Right lung (tissue), 5 donors: ENCODE results near the gene FAR2. TPM values are rescaled to one million over a fixed set of nuclear protein-coding genes. Genes with fewer than 3 reads are reported as not detected.
"Not testable (repeated sequence)": the region's sequence is repeated elsewhere in the genome, so short reads cannot be mapped to it uniquely, and the experiment has no call there.

Experiments
- DNase-seq, 2 donors: peaks; one replicate each; pipeline ENCODE4 v3.0.0-alpha.2; 2013
- polyA plus RNA-seq, 5 donors: library from polyadenylated mRNA; unstranded; fragments of 120-200 nt; gene quantifications; one replicate each; pipeline versions ENCODE4 v1.2.1 to v1.2.3, GENCODE V29; 2013; ENCODE audit warnings: inconsistent platforms in 1 of 5, low replicate concordance in 1 of 5; ENCODE audit not compliant: insufficient read length in 5 of 5, insufficient read depth in 1 of 5

The FAR2 gene
- polyA plus RNA-seq, 5 donors, result 5.3 to 12.0 (median 9.5) TPM

DNA sequence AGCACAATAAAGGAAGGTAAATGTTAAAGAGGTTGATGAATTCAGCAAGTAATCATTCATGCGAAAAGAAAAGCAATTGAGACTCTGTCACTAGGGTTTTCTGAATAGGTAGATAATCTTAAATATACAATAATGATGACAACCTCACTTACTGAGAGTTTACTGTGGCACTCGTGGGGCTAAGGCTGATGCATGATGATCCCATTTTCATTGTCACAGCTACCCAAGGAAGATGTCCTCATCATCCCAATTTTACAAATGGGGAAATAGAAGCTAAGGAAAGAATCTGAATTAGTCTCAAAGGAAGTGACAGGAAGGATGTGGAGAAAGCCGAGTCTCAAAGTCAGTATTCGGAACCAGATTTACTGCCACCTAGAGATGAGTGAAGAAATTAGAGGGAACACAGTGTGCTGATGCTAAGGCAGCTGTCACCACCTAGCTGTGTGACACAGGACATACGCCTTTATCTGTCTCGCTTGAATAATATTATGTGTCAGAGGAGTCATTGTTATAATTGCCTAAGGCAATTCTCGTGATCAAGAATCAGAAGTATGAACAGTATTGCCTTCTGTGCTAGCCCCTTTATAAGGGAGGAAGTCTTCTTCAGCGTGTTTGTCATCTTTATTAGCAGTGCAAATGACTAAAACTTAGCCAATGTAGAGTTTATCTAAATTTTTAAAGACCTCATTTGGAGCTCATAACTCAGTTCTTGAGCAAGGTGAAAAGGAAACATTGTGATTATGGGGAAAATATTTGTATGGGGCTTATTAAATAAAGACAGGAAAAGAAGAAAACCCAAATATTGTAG is 168.7 kb downstream of the FAR2 start:
- DNase-seq, result peak; percentile 10 to 22

- no peak for DNase-seq
These were observed 171.4 kb downstream of the FAR2 start for GRCh38 chr12:29320295-29321085.

DNA sequence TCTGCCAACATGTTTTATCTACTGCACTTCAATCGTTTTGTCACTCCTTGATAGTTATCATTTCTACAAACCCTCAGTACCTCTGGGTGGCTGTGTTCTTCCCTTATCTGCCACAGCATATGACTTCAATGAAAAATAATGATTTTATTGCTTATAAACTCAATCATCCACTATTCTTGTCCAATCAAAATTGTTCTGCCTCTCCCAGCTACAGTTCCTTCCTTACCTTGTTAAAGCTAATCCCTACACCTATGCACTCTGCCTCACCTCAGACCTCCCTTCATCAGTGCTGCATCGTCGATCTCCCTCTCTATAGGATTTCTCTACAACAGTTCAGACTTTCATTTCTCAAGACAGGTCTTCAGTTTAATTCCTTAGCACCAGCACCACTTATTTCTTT is 173.1 kb downstream of the FAR2 start:
- no peak for DNase-seq

DNA sequence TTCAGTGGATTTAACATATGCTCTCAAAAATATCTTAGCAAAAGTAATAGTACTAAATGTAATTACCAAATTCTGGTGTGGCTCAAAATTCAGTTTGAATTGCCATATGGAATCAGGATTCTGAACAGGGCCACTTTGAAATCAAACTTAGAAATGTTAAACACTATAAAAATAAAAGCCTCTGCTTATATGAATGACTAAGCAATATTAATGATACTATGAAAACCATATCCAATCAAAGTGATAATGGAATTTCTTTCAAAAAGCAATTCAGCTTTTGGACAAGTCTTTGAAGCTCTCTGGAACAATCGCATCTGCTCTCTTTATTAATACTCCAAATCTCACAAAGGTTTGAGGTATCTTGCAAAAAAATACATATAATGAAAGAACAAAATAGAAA is 180.3 kb downstream of the FAR2 start:
- DNase-seq, result no peak

- DNase-seq, result no peak
These were observed 184.1 kb downstream of the FAR2 start for GRCh38 chr12:29333178-29333577.

- DNase-seq, result no peak
These were observed 185.9 kb downstream of the FAR2 start for GRCh38 chr12:29334937-29335336.

GRCh38 chr12:29337325-29337724 is 188.2 kb downstream of the FAR2 start:
- DNase-seq, result no peak

- no peak for DNase-seq
These were observed 194.1 kb downstream of the FAR2 start for GRCh38 chr12:29343022-29343799.

DNA sequence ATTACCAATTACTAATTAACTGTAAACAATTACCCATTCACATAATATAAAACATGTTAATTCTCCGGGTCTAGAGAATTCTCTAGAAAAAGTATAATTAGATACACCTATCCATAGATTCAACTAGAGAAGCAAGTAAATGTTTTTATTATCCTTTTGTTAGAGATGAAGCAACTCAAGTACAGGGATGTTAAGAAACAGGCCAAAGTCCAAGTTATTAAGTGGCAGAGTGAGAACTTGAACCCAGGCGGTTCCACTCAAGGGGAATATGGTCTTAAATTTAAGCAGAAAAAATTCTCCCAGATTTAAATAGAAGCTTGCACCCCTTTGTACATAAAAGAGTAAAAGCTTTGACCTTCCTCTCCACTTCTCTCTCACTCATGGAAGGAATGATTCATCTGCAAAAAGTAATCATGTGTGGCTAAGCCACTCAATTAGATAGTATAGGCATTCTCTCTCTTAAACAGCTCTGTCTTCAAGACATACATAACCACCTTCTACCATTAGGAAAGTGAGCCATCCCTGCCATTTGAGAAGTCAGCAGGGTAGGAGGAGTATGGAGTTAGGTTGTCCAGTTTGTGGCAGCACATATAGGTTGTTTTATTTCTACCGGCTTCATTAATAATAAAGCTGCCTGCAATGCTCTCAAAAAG is 197.8 kb downstream of the FAR2 start:
- no peak for DNase-seq

GRCh38 chr12:29350080-29350479 is 201.0 kb downstream of the FAR2 start:
- DNase-seq, result peak; percentile 14 to 23

GRCh38 chr12:29354954-29355353 is 205.9 kb downstream of the FAR2 start:
- no peak for DNase-seq

- DNase-seq, result no peak
These were observed 216.0 kb downstream of the FAR2 start for GRCh38 chr12:29365091-29365490.

DNA sequence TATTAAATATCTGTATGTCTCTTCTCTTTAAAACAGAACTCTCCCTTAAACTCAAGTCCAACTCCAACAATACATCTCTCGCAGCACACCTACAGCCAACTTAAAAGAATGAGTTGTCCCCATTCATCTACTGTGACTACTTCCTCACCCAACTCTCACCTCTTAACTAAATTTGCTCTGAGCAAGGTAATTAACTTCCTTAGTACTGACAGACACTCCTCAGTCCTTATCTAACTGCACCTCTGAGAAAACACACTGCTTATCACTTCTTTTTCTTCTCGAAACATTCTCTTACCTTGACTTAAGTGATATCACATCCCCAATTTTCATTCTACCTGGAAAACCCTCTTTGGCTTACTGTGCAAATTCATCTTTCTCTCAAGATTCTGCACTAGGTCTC is 224.9 kb downstream of the FAR2 start:
- no peak for DNase-seq

- DNase-seq, result no peak
These were observed 225.8 kb downstream of the FAR2 start for GRCh38 chr12:29374913-29375312.

DNA sequence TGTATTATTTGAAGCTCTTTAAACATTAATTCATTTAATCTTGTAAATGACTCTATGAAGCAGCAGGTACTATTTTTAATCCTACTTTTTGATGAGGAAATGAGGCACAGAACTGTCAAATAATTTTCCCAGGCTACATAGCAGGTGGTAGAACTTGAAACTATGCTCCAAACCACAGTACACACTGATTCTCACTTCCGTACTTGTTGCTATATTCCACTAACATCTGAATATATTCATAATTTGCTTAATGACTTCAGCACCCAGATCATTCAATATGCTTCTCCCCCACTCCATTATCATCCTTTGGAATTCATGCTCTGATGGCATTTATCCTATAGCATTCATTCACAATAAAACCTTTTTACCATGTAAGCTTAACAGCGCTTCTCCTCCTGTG is 227.0 kb downstream of the FAR2 start:
- no peak for DNase-seq

GRCh38 chr12:29380536-29381523 is 231.8 kb downstream of the FAR2 start, which contains the start of gene ERGIC2:
ERGIC2 (minus strand) TSS chr12:29381172; CDS start chr12:29371633, 9,539 bp downstream.
- peak; percentile 95 to 98 for DNase-seq

GRCh38 chr12:29382251-29382650 is 233.2 kb downstream of the FAR2 start:
- DNase-seq, result no peak

- not testable (repeated sequence) for DNase-seq
These were observed 236.1 kb downstream of the FAR2 start for GRCh38 chr12:29385194-29385593.
